ENCODE measurements around the gene GPR75.

Gene GPR75

GRCh38 chr2:53818854-53819435, 40.8 kb downstream of the GPR75 start:
- TF ChIP-seq TAF1 (IDR thresholded peaks at IDR 0.05; ENCODE audit: borderline replicate concordance, insufficient read depth, low read length) (no peak), POLR2AphosphoS5 (IDR thresholded peaks at IDR 0.05; ENCODE audit: low read depth, low read length) (no peak), SIN3A (IDR thresholded peaks at IDR 0.05; ENCODE audit: borderline replicate concordance, insufficient read depth, low read length) (no peak), FOXP2 (optimal IDR thresholded peaks at IDR 0.05; ENCODE audit: borderline replicate concordance, extremely low read depth, extremely low read length, insufficient read depth) (no peak)
- TF ChIP-seq, protein P1, sequence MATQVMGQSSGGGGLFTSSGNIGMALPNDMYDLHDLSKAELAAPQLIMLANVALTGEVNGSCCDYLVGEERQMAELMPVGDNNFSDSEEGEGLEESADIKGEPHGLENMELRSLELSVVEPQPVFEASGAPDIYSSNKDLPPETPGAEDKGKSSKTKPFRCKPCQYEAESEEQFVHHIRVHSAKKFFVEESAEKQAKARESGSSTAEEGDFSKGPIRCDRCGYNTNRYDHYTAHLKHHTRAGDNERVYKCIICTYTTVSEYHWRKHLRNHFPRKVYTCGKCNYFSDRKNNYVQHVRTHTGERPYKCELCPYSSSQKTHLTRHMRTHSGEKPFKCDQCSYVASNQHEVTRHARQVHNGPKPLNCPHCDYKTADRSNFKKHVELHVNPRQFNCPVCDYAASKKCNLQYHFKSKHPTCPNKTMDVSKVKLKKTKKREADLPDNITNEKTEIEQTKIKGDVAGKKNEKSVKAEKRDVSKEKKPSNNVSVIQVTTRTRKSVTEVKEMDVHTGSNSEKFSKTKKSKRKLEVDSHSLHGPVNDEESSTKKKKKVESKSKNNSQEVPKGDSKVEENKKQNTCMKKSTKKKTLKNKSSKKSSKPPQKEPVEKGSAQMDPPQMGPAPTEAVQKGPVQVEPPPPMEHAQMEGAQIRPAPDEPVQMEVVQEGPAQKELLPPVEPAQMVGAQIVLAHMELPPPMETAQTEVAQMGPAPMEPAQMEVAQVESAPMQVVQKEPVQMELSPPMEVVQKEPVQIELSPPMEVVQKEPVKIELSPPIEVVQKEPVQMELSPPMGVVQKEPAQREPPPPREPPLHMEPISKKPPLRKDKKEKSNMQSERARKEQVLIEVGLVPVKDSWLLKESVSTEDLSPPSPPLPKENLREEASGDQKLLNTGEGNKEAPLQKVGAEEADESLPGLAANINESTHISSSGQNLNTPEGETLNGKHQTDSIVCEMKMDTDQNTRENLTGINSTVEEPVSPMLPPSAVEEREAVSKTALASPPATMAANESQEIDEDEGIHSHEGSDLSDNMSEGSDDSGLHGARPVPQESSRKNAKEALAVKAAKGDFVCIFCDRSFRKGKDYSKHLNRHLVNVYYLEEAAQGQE (IDR thresholded peaks at IDR 0.05; ENCODE audit: insufficient read depth in 1 of 2, low read depth in 2 of 2, low read length in 2 of 2) = no peak

DNA sequence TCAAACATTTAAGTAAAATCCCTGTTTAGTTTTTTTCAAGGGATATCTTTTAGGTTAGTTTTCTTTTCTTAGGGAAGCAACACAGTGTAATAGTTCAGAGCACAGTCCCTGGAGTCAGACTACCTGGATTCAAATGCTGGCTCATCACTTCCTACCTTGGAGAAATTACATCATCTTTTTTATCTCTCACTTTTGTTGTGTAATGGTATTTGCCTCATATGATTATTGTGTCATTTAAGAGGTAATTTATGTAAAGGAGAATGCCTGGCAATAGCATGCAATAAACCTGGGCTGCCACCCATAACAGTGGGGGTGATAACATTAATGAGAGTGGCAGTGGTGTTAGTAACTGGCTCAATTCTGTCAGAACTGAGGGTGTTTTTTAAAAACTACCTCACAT, 46.6 kb downstream of the GPR75 start:
- TF ChIP-seq TAF1 (IDR thresholded peaks at IDR 0.05; ENCODE audit: borderline replicate concordance, insufficient read depth, low read length) (no peak), SIN3A (IDR thresholded peaks at IDR 0.05; ENCODE audit: borderline replicate concordance, insufficient read depth, low read length) (no peak), POLR2AphosphoS5 (IDR thresholded peaks at IDR 0.05; ENCODE audit: low read depth, low read length) (no peak), FOXP2 (optimal IDR thresholded peaks at IDR 0.05; ENCODE audit: borderline replicate concordance, extremely low read depth, extremely low read length, insufficient read depth) (no peak)
- TF ChIP-seq, protein P1 (IDR thresholded peaks at IDR 0.05; ENCODE audit: insufficient read depth in 1 of 2, low read depth in 2 of 2, low read length in 2 of 2) = no peak

DNA sequence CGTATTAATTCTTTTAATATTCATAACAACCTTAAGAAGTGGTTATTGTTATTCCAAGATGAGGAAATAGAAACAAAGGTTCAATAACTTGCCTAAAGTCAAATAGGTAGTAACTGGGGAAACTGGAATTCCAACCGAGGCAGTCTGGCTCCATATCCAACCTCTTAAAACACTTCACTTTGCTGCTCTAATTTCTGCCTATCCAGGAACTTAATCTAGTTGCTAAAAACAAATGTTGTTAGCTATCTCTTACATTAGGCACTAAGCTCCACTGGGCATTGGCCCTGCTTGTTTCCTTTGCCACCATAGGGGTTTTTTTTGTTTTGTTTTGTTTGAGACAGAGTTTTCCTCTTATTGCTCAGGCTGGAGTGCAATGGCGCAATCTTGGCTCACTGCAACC, 48.2 kb downstream of the GPR75 start:
- TF ChIP-seq, protein P1 (IDR thresholded peaks at IDR 0.05; ENCODE audit: insufficient read depth in 1 of 2, low read depth in 2 of 2, low read length in 2 of 2) = no peak
- no peak for TF ChIP-seq SIN3A (IDR thresholded peaks at IDR 0.05; ENCODE audit: borderline replicate concordance, insufficient read depth, low read length)
- TF ChIP-seq FOXP2 (optimal IDR thresholded peaks at IDR 0.05; ENCODE audit: borderline replicate concordance, extremely low read depth, extremely low read length, insufficient read depth) = no peak
